DND-41 (cell line): ENCODE measurements around the gene TRMT1L.

Source experiments
- EZH2 ChIP-seq: IDR thresholded peaks from 3 replicates; pipeline ENCODE4 v1.6.1; 2012; ENCODE audit warnings: borderline replicate concordance, low read depth, mild to moderate bottlenecking, moderate library complexity, low read length, inconsistent platforms; ENCODE audit not compliant: severe bottlenecking
- TF ChIP-seq, protein P1 (sequence below): IDR thresholded peaks from 2 replicates; pipeline ENCODE4 v1.5.1; 2012; ENCODE audit warnings: borderline replicate concordance, low read length, moderate library complexity, mild to moderate bottlenecking; ENCODE audit not compliant: poor library complexity, severe bottlenecking; ENCODE audit errors: extremely low read depth

GRCh38 chr1:185091480-185091879 lies 65.3 kb downstream of the TRMT1L start:
- TF ChIP-seq, protein P1, sequence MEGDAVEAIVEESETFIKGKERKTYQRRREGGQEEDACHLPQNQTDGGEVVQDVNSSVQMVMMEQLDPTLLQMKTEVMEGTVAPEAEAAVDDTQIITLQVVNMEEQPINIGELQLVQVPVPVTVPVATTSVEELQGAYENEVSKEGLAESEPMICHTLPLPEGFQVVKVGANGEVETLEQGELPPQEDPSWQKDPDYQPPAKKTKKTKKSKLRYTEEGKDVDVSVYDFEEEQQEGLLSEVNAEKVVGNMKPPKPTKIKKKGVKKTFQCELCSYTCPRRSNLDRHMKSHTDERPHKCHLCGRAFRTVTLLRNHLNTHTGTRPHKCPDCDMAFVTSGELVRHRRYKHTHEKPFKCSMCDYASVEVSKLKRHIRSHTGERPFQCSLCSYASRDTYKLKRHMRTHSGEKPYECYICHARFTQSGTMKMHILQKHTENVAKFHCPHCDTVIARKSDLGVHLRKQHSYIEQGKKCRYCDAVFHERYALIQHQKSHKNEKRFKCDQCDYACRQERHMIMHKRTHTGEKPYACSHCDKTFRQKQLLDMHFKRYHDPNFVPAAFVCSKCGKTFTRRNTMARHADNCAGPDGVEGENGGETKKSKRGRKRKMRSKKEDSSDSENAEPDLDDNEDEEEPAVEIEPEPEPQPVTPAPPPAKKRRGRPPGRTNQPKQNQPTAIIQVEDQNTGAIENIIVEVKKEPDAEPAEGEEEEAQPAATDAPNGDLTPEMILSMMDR, result no peak
- TF ChIP-seq EZH2, result no peak
